Activated CD8-positive, alpha-beta T cell treated with anti-CD3 and anti-CD28 coated beads for 36 hours (primary cell): ENCODE data around the gene FCN3. TPM values are rescaled to one million over a fixed set of nuclear protein-coding genes. Genes with fewer than 3 reads are reported as not detected.

Experiments used
- ATAC-seq: fragments of 200-7000 bp; cut with Tn5 transposase; one replicate; pipeline ENCODE4 v1.10.0; 2021; ENCODE audit warnings: mild to moderate bottlenecking, moderate library complexity
- CTCF ChIA-PET: fragments of 350-600 bp; sonication (Branson Sonifier 250); formaldehyde crosslinking; loops from one replicate; lab custom pipeline; 2021; ENCODE audit warnings: antibody characterized with exemption; lab: Charles Lee
- POLR2A ChIA-PET: fragments of 350-600 bp; sonication (Branson Sonifier 250); formaldehyde crosslinking; loops from one replicate; lab custom pipeline; 2021; ENCODE audit warnings: antibody characterized with exemption; lab: Charles Lee
- DNase-seq: peaks from one replicate; pipeline ENCODE4 v3.0.0-alpha.2; 2020
- H3K27ac Mint-ChIP-seq: one replicate; pipeline ENCODE4 v1.8.0; 2021; ENCODE audit warnings: mild to moderate bottlenecking, mixed read lengths
- H3K27me3 Mint-ChIP-seq: one replicate; pipeline ENCODE4 v1.8.0; 2021; ENCODE audit warnings: mixed read lengths
- H3K36me3 Mint-ChIP-seq: one replicate; pipeline ENCODE4 v1.8.0; 2021; ENCODE audit warnings: low read depth, mixed read lengths
- H3K4me1 Mint-ChIP-seq: one replicate; pipeline ENCODE4 v1.8.0; 2021; ENCODE audit warnings: low read depth, mixed read lengths
- H3K4me3 Mint-ChIP-seq: one replicate; pipeline ENCODE4 v1.8.0; 2021; ENCODE audit warnings: mild to moderate bottlenecking, moderate library complexity, mixed read lengths
- H3K9me3 Mint-ChIP-seq: one replicate; pipeline ENCODE4 v1.8.0; 2021; ENCODE audit warnings: mixed read lengths
- intact Hi-C: fragments of 100-400 bp; cut with micrococcal nuclease; formaldehyde crosslinking; loops from one replicate; pipeline ENCODE4 v1.10.0; 2022
- total RNA-seq, 2 experiments: library from RNA; stranded (reverse); gene quantifications; one replicate each; pipeline ENCODE4 v1.2.3, GENCODE V29; 2021
- TF ChIP-seq, protein P1 (sequence below): fragments of 200-600 bp; IDR thresholded peaks from one replicate; pipeline ENCODE4 v1.8.0; 2022; ENCODE audit warnings: antibody characterized with exemption, mild to moderate bottlenecking

Gene FCN3
- total RNA-seq, 2 experiments from 2014 or later: not detected

- H3K36me3 Mint-ChIP-seq: peaks cover 27% of the 10 kb centered on the region
- peaks cover 39% of the 10 kb centered on the region for H3K4me1 Mint-ChIP-seq
These were observed 52.6 kb downstream of the FCN3 start, which contains the start of gene TMEM222 for GRCh38 chr1:27321813-27322568. Gene TMEM222 (plus strand): TSS chr1:27322163. CDS start chr1:27322198, 35 bp downstream.

More at GRCh38 chr1:27321813-27322568, 52.6 kb downstream of the FCN3 start, which contains the start of gene TMEM222:
- ATAC-seq: peak; percentile 98
- Mint-ChIP-seq H3K27ac (peak within 1 kb of the TSS; percentile 95), H3K9me3 (no peaks in the 10 kb centered on the region), H3K27me3 (no peaks in the 10 kb centered on the region), H3K4me3 (peak within 1 kb of the TSS; percentile 95)
- DNase-seq: peak; percentile 97
- POLR2A ChIA-PET: interaction anchor here (0.7 to 1.8 kb wide), 5 partner anchors 10 to 60 kb away, joined by 3 to 5 read pairs (median 4); partner anchors contain the start of genes CD164L2 and SYTL1
- intact Hi-C loops: no loop called here
- TF ChIP-seq, protein P1, sequence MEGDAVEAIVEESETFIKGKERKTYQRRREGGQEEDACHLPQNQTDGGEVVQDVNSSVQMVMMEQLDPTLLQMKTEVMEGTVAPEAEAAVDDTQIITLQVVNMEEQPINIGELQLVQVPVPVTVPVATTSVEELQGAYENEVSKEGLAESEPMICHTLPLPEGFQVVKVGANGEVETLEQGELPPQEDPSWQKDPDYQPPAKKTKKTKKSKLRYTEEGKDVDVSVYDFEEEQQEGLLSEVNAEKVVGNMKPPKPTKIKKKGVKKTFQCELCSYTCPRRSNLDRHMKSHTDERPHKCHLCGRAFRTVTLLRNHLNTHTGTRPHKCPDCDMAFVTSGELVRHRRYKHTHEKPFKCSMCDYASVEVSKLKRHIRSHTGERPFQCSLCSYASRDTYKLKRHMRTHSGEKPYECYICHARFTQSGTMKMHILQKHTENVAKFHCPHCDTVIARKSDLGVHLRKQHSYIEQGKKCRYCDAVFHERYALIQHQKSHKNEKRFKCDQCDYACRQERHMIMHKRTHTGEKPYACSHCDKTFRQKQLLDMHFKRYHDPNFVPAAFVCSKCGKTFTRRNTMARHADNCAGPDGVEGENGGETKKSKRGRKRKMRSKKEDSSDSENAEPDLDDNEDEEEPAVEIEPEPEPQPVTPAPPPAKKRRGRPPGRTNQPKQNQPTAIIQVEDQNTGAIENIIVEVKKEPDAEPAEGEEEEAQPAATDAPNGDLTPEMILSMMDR: no peak
- CTCF ChIA-PET: interaction anchor here (0.9 to 3.1 kb wide), 10 partner anchors 10 to 347 kb away, joined by 3 to 39 read pairs (median 5); no protein-coding TSS in a partner anchor

Other genes starting within 250 kb of the FCN3 start
- 10 to 100 TPM; 14.8 to 15.3 TPM for gene SLC9A1, start 219.7 kb downstream of the FCN3 start, total RNA-seq
- gene WDTC1, start 140.2 kb downstream of the FCN3 start, total RNA-seq: 10 to 100 TPM; 18.0 to 19.0 TPM
- 10 to 100 TPM; 22.0 to 25.4 TPM for gene TMEM222, start 52.7 kb downstream of the FCN3 start, total RNA-seq
- gene SYTL1, start 32.8 kb downstream of the FCN3 start, total RNA-seq: 10 to 100 TPM; 77.7 to 80.6 TPM
- gene MAP3K6, start 7.9 kb downstream of the FCN3 start, total RNA-seq: 1 to 10 TPM; 8.3 to 9.5 TPM
- gene CD164L2, start 8.5 kb upstream of the FCN3 start, total RNA-seq: not detected
- gene GPR3, start 17.8 kb upstream of the FCN3 start, total RNA-seq: 1 to 10 TPM; 1.1 to 1.7 TPM
- 100 to 1,000 TPM; 108 to 111 TPM for gene WASF2, start 115.3 kb upstream of the FCN3 start, total RNA-seq
- 10 to 100 TPM; 26.3 to 27.6 TPM for gene AHDC1, start 229.3 kb upstream of the FCN3 start, total RNA-seq